ENCODE results near the gene KCNN2. TPM values are rescaled to one million over a fixed set of nuclear protein-coding genes. Genes with fewer than 3 reads are reported as not detected.

Gene KCNN2
- total RNA-seq, result 0.22 TPM in 1 of 2 replicates, not detected in the other

DNA sequence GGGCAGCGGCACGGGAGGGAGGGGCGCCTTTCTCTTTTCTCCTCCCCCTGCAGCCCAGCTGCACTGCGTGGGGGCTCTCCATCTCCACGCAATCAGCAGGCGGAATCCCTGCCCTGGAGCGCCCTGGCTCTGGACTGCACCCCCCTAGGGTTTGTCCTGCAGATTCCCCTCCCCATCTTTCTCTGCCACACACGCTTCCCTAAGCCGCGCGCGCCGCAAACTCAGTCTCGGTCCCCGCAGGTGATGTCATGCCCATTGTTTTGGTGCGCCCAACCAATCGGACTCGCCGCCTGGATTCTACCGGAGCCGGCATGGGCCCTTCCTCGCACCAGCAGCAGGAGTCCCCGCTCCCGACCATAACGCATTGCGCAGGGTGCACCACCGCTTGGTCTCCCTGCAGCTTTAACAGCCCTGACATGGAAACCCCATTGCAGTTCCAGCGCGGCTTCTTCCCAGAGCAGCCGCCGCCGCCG is at the start of gene KCNN2:
Gene KCNN2 (plus strand): TSS at position 347 of the 473 bp plus-strand sequence. CDS start 70 bp downstream, at position 417.
- DNase-seq (ENCODE audit: low read depth), result peak; percentile 15
- TF ChIP-seq, protein P1, sequence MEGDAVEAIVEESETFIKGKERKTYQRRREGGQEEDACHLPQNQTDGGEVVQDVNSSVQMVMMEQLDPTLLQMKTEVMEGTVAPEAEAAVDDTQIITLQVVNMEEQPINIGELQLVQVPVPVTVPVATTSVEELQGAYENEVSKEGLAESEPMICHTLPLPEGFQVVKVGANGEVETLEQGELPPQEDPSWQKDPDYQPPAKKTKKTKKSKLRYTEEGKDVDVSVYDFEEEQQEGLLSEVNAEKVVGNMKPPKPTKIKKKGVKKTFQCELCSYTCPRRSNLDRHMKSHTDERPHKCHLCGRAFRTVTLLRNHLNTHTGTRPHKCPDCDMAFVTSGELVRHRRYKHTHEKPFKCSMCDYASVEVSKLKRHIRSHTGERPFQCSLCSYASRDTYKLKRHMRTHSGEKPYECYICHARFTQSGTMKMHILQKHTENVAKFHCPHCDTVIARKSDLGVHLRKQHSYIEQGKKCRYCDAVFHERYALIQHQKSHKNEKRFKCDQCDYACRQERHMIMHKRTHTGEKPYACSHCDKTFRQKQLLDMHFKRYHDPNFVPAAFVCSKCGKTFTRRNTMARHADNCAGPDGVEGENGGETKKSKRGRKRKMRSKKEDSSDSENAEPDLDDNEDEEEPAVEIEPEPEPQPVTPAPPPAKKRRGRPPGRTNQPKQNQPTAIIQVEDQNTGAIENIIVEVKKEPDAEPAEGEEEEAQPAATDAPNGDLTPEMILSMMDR (conservative IDR thresholded peaks at IDR 0.05; ENCODE audit: low read depth, low read length), result no peak
- H3K4me3 ChIP-seq (ENCODE audit: low read depth, low read length), result peak within 1 kb of the TSS; percentile 68

DNA sequence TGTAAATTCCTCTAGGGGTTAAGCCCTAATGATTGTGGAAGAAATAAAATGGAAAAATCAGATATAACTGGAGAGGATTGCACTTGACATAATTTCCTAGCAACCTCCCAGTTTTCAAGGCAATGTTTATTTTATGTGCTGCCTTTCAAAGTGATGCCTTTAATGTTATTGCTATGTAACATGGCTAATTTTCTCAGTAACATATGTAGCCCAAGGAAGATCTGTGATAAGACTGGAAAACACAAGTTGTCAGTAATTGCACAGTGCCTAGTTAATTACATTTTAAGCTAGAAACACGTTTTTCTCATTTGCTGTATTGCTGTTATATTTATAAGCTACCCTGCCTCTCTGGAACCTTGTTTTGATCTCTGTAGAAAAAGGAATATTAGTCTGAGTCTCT is 49.2 kb upstream of the KCNN2 start:
- TF ChIP-seq, protein P1 (conservative IDR thresholded peaks at IDR 0.05; ENCODE audit: low read depth, low read length), result no peak
- no peak overlapping the region for H3K4me3 ChIP-seq (ENCODE audit: low read depth, low read length)
- no peak for DNase-seq (ENCODE audit: low read depth)

DNA sequence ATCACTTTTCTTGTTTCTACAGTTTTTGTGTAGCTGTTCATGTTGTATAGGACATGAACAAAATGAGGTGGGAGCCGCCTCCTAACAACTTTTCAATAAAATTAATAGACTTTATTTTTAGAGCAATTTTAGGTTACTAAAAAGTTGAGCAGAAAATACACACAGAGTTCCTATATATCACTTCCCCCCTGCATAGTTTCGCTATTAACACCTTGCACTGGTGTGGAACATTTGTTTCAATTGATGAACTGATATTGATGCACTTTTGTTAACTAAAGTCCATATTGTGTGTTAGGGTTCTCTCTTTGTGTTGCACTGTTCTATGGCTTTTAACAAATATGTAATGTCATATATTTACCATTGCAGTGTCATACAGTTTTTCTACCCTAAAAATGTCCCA is 47.8 kb upstream of the KCNN2 start:
- no peak overlapping the region for H3K4me3 ChIP-seq (ENCODE audit: low read depth, low read length)
- no peak for DNase-seq (ENCODE audit: low read depth)
- TF ChIP-seq, protein P1 (conservative IDR thresholded peaks at IDR 0.05; ENCODE audit: low read depth, low read length), result no peak

DNA sequence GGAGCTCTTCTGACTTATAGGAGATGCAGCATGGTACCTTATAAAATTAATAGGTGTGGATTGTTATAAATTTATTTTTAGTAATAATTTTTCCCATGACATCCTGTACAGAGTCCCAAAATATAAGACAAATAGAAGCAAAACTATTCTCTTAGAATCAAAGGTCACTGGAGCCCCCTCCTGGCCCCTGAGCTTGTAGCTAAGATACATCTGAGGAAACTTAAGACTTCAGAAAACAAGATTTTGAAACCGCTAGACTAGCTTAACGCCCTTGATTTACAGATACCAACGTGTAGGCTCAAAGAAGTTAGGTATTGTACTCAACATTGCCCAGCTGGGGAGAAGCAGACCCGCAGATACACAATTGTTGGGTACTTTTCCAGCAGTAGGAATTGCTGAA is 45.7 kb upstream of the KCNN2 start:
- no peak overlapping the region for H3K4me3 ChIP-seq (ENCODE audit: low read depth, low read length)
- TF ChIP-seq, protein P1 (conservative IDR thresholded peaks at IDR 0.05; ENCODE audit: low read depth, low read length), result no peak
- DNase-seq (ENCODE audit: low read depth), result no peak

DNA sequence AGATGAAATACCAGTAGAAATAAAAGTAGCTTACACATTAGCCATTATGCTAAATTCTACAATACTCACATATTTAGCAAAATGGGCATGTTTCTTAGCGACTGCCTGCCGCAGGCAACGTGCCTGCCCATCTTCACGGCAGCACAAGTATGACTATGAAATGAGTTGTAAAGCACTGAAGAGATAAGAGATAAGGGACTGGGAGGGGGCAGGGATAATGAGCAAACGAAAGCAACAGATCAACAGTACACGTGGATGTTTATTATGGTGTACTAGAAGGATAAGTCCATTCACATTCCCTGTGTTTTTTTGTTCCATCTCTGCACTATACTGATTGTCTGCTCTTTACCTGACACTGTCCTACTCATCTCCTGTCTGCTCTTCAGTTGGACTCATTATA is 44.1 kb upstream of the KCNN2 start:
- DNase-seq (ENCODE audit: low read depth), result no peak
- no peak overlapping the region for H3K4me3 ChIP-seq (ENCODE audit: low read depth, low read length)
- TF ChIP-seq, protein P1 (conservative IDR thresholded peaks at IDR 0.05; ENCODE audit: low read depth, low read length), result no peak

DNA sequence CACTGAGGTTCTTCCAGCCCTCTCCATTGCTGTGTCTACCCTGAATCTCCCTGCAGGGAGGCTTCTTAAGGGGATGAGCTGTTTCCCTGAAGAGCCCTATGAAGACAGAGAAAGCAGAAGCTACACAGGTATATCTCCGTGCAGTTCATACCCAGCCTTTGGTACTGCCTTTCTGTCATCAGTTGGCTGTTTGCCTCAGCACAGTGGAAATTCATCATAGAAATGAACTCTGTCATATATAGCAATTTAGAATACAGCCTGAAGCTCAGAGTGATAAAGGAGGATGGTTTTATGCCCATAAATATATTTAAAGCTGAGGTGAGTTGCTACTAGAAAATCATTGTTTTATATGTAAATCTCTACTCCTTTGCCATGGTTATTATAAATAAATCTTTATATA is 42.6 kb upstream of the KCNN2 start:
- no peak overlapping the region for H3K4me3 ChIP-seq (ENCODE audit: low read depth, low read length)
- no peak for DNase-seq (ENCODE audit: low read depth)
- TF ChIP-seq, protein P1 (conservative IDR thresholded peaks at IDR 0.05; ENCODE audit: low read depth, low read length), result no peak

DNA sequence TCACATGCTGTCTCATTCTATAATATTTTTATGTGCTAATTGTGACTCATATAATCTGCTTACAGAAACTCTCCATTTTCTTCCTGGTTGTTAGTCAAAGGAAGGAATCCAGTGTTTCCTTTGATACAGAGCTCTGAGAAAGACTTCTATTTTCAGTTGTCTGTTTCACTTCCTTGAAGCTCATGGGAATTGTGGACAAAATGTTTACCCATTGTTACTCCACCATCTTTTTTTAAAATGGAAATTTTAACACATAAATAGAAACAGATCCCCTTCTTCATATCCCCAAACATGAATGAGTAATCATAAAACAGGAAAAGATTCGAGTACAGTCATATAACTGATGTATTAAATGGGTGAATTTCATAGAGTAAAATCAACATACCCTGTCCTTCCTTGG is 42.0 kb upstream of the KCNN2 start:
- TF ChIP-seq, protein P1 (conservative IDR thresholded peaks at IDR 0.05; ENCODE audit: low read depth, low read length), result no peak
- H3K4me3 ChIP-seq (ENCODE audit: low read depth, low read length), result no peak overlapping the region
- no peak for DNase-seq (ENCODE audit: low read depth)

All from epithelial cell of proximal tubule (primary cell).